SK-MEL-5 (cell line): ENCODE measurements around the gene PAPSS1. TPM values are rescaled to one million over a fixed set of nuclear protein-coding genes. Genes with fewer than 3 reads are reported as not detected.
"Not testable (repeated sequence)": the region's sequence is repeated elsewhere in the genome, so short reads cannot be mapped to it uniquely, and the experiment has no call there.

Experiments
- DNase-seq: peaks from one replicate; pipeline ENCODE4 v3.0.0-alpha.2; 2016; ENCODE audit warnings: low read depth, low spot score
- in situ Hi-C: cut with HindIII; loops from 2 replicates; pipeline ENCODE4 v1.10.0; 2016; ENCODE audit warnings: low sequenced_read_pairs, high pct_unique_total_duplicates, low pct_unique_long_range_greater_than_20kb
- total RNA-seq: library from RNA; depleted of rRNA; stranded (reverse); fragments of >200 nt; shearing (Covaris generic); gene quantifications from 2 replicates; pipeline ENCODE4 v1.2.3, GENCODE V29; 2014

Gene PAPSS1
- total RNA-seq, 1 experiment from 2014 or later: 30.2 TPM

GRCh38 chr4:107736037-107736436 lies 16.0 kb upstream of the PAPSS1 start:
- in situ Hi-C loops: no loop called here
- DNase-seq: no peak

- in situ Hi-C loops: no loop called here
These were observed 14.1 kb upstream of the PAPSS1 start for GRCh38 chr4:107734120-107734519.

GRCh38 chr4:107733431-107733925 lies 13.4 kb upstream of the PAPSS1 start:
- no peak for DNase-seq
- in situ Hi-C loops: no loop called here

More at GRCh38 chr4:107734120-107734519, 14.1 kb upstream of the PAPSS1 start:
- DNase-seq: peak; percentile 37

GRCh38 chr4:107729050-107729449 lies 9.0 kb upstream of the PAPSS1 start:
- DNase-seq, in situ Hi-C loops: not testable (repeated sequence)

GRCh38 chr4:107726131-107726925 lies 6.3 kb upstream of the PAPSS1 start:
- DNase-seq, in situ Hi-C loops: not testable (repeated sequence)

- in situ Hi-C loops: no loop called here
- DNase-seq: no peak
These were observed 5.3 kb upstream of the PAPSS1 start for GRCh38 chr4:107725281-107725859.

GRCh38 chr4:107723331-107723730 lies 3.3 kb upstream of the PAPSS1 start:
- in situ Hi-C loops, DNase-seq: not testable (repeated sequence)

GRCh38 chr4:107721436-107722100 lies 1.5 kb upstream of the PAPSS1 start:
- no peak for DNase-seq
- in situ Hi-C loops: no loop called here

GRCh38 chr4:107719207-107719921 lies 670 bp downstream of the PAPSS1 start:
- DNase-seq: peak; percentile 72
- in situ Hi-C loops: no loop called here

GRCh38 chr4:107718351-107718965 lies 1.6 kb downstream of the PAPSS1 start:
- in situ Hi-C loops: no loop called here
- DNase-seq: peak; percentile 2

- no peak for DNase-seq
- in situ Hi-C loops: no loop called here
These were observed 5.8 kb downstream of the PAPSS1 start for GRCh38 chr4:107714256-107714655.

- in situ Hi-C loops: no loop called here
- peak; percentile 14 for DNase-seq
These were observed 7.8 kb downstream of the PAPSS1 start for GRCh38 chr4:107712236-107712635.

GRCh38 chr4:107711831-107712230 lies 8.2 kb downstream of the PAPSS1 start:
- in situ Hi-C loops: no loop called here
- DNase-seq: no peak

GRCh38 chr4:107710493-107711459 lies 9.3 kb downstream of the PAPSS1 start:
- in situ Hi-C loops: no loop called here
- no peak for DNase-seq

- no peak for DNase-seq
- in situ Hi-C loops: no loop called here
These were observed 10.1 kb downstream of the PAPSS1 start for GRCh38 chr4:107709916-107710315.

- in situ Hi-C loops: no loop called here
- DNase-seq: no peak
These were observed 11.8 kb downstream of the PAPSS1 start for GRCh38 chr4:107708225-107708624.
